Panc1 (cell line): ENCODE measurements around the gene USP8. TPM values are rescaled to one million over a fixed set of nuclear protein-coding genes. Genes with fewer than 3 reads are reported as not detected.

Experiments used
- ATAC-seq: fragments of 200-7000 bp; cut with Tn5 transposase; 2 replicates; pipeline ENCODE4 v1.9.1; 2020; ENCODE audit warnings: mild to moderate bottlenecking, moderate library complexity
- BruUV-seq: library from RNA; stranded (reverse); fragments of 400-500 nt; replicated peaks from 2 replicates; lab custom pipeline; 2021; lab: Mats Ljungman, UMichigan
- CTCF ChIA-PET: fragments of 300-600 bp; sonication (Branson Sonifier 250); formaldehyde crosslinking; loops from one replicate; lab custom pipeline; 2022; ENCODE audit warnings: antibody characterized with exemption; lab: Charles Lee
- POLR2A ChIA-PET: fragments of 300-600 bp; sonication (Branson Sonifier 250); formaldehyde crosslinking; loops from one replicate; lab custom pipeline; 2022; ENCODE audit warnings: antibody characterized with exemption; lab: Charles Lee
- DNase-seq: peaks from one replicate; pipeline ENCODE4 v3.0.0-alpha.2; 2010; ENCODE audit warnings: low read depth, low spot score
- H3K27ac ChIP-seq: 2 replicates; pipeline ENCODE4 v1.5.1; 2011; ENCODE audit warnings: mild to moderate bottlenecking, low read length, inconsistent platforms
- H3K27me3 ChIP-seq: fragments of 200-500 bp; sonication (Bioruptor generic); 2 replicates; pipeline ENCODE4 v1.6.0; 2014; ENCODE audit warnings: low read length, inconsistent platforms; ENCODE audit not compliant: control insufficient read depth, insufficient read depth
- H3K36me3 ChIP-seq: fragments of 200-500 bp; sonication (Bioruptor generic); 2 replicates; pipeline ENCODE4 v1.5.1; 2014; ENCODE audit warnings: inconsistent platforms, mild to moderate bottlenecking, low read length, moderate library complexity; ENCODE audit not compliant: control insufficient read depth, insufficient read depth
- H3K4me1 ChIP-seq: 2 replicates; pipeline ENCODE4 v1.5.1; 2011; ENCODE audit warnings: inconsistent platforms, mild to moderate bottlenecking, low read length, moderate library complexity; ENCODE audit not compliant: control insufficient read depth, insufficient read depth
- H3K4me3 ChIP-seq, 2 experiments: 2 replicates each; pipeline ENCODE4 v1.5.1; 2011 to 2012; ENCODE audit warnings: low read depth in 2 of 2, low read length in 2 of 2, mild to moderate bottlenecking in 2 of 2, inconsistent platforms in 1 of 2, moderate library complexity in 1 of 2
- H3K9me3 ChIP-seq: fragments of 200-500 bp; sonication (Bioruptor generic); 2 replicates; pipeline ENCODE4 v1.5.1; 2014; ENCODE audit warnings: low read depth, mild to moderate bottlenecking, inconsistent platforms, low read length, moderate library complexity; ENCODE audit not compliant: control insufficient read depth, insufficient read depth
- CTCF ChIP-seq: fragments of 450-650 bp; IDR thresholded peaks from 2 replicates; pipeline ENCODE4 v1.5.1; 2017; ENCODE audit warnings: mild to moderate bottlenecking
- POLR2AphosphoS5 ChIP-seq: IDR thresholded peaks from 2 replicates; pipeline ENCODE4 v1.6.1; 2012; ENCODE audit warnings: mild to moderate bottlenecking, low read depth, low read length, moderate library complexity
- REST ChIP-seq, 2 experiments: IDR thresholded peaks; 2 replicates each; pipeline ENCODE4 v1.6.1; 2011 to 2012; ENCODE audit warnings: low read depth in 2 of 2, control low read depth in 1 of 2, low read length in 1 of 2, mild to moderate bottlenecking in 1 of 2, moderate library complexity in 1 of 2; ENCODE audit not compliant: insufficient read depth in 1 of 2
- SIN3A ChIP-seq: IDR thresholded peaks from 2 replicates; pipeline ENCODE4 v1.6.1; 2012; ENCODE audit warnings: low read depth, mild to moderate bottlenecking, low read length, moderate library complexity, borderline replicate concordance; ENCODE audit not compliant: insufficient read depth
- TCF7L2 ChIP-seq: IDR thresholded peaks from 2 replicates; pipeline ENCODE4 v1.6.1; 2011; ENCODE audit warnings: mild to moderate bottlenecking, low read depth, low read length, inconsistent platforms
- in situ Hi-C: cut with HindIII; loops from 2 replicates; pipeline ENCODE4 v1.10.0; 2016; ENCODE audit warnings: low sequenced_read_pairs, low pct_unique_long_range_greater_than_20kb
- intact Hi-C: fragments of 100-400 bp; cut with micrococcal nuclease; formaldehyde crosslinking; loops from one replicate; pipeline ENCODE4 v1.10.0; 2022; ENCODE audit not compliant: unreplicated experiment
- total RNA-seq: library from RNA; stranded (reverse); gene quantifications from one replicate; pipeline ENCODE4 v1.2.1, GENCODE V29; 2021; ENCODE audit not compliant: unreplicated experiment

Gene USP8
- total RNA-seq, 1 experiment from 2014 or later: 57.3 TPM

GRCh38 chr15:50458348-50459112, 34.3 kb downstream of the USP8 start:
- intact Hi-C loops: no loop called here
- ChIA-PET CTCF (no interaction called here), POLR2A (no interaction called here)
- H3K27ac ChIP-seq: no peak overlapping the region
- no peaks in the 10 kb centered on the region for H3K27me3 ChIP-seq
- H3K9me3 ChIP-seq: no peaks in the 10 kb centered on the region
- DNase-seq (no peak), ATAC-seq (no peak)
- peaks cover 4% of the 10 kb centered on the region for H3K4me1 ChIP-seq
- in situ Hi-C loops: no loop called here
- no peaks in the 10 kb centered on the region; the same call in 1 of the 2 replicates for H3K36me3 ChIP-seq
- H3K4me3 ChIP-seq: no peak overlapping the region
- TF ChIP-seq POLR2AphosphoS5 (no peak), CTCF (no peak), REST (IDR thresholded peaks at IDR 0.05; ENCODE audit: insufficient read depth in 1 of 2, low read depth in 2 of 2, low read length in 1 of 2) (no peak), TCF7L2 (no peak), SIN3A (no peak)
- no TSS peak for BruUV-seq

- DNase-seq (no peak), ATAC-seq (no peak)
- H3K4me1 ChIP-seq: peaks cover 10% of the 10 kb centered on the region
- POLR2A ChIA-PET: no interaction called here
- no peaks in the 10 kb centered on the region for H3K9me3 ChIP-seq
- H3K4me3 ChIP-seq: no peak overlapping the region
- in situ Hi-C loops: no loop called here
- CTCF ChIA-PET: no interaction called here
- peaks cover 3% of the 10 kb centered on the region; the same call in 1 of the 2 replicates for H3K36me3 ChIP-seq
- no TSS peak for BruUV-seq
- H3K27ac ChIP-seq: no peak overlapping the region
- no peaks in the 10 kb centered on the region for H3K27me3 ChIP-seq
- intact Hi-C loops: no loop called here
- TF ChIP-seq CTCF (no peak), REST (IDR thresholded peaks at IDR 0.05; ENCODE audit: insufficient read depth in 1 of 2, low read depth in 2 of 2, low read length in 1 of 2) (no peak), POLR2AphosphoS5 (no peak), SIN3A (no peak), TCF7L2 (no peak)
These were observed 39.5 kb downstream of the USP8 start for GRCh38 chr15:50463423-50464358.
